GM19395 (cell line): ENCODE results near the gene RAB30.
A peak's percentile ranks its signal among the peaks of the same experiment; 100 is the strongest.

Source experiments
- ATAC-seq: cut with Tn5 transposase; IDR thresholded peaks from one replicate; pipeline ENCODE4 v1.9.1; 2021; ENCODE audit warnings: mild to moderate bottlenecking, moderate library complexity; ENCODE audit not compliant: unreplicated experiment

RAB30 gene

GRCh38 chr11:83070731-83071566 lies 748 bp downstream of the RAB30 start:
- ATAC-seq, result no peak

GRCh38 chr11:83070044-83070701 lies 1.5 kb downstream of the RAB30 start:
- no peak for ATAC-seq

- ATAC-seq, result no peak
These were observed 2.2 kb downstream of the RAB30 start for GRCh38 chr11:83069441-83070043.

- ATAC-seq, result no peak
These were observed 3.1 kb downstream of the RAB30 start for GRCh38 chr11:83068568-83068967.

GRCh38 chr11:83064011-83064410 lies 7.7 kb downstream of the RAB30 start:
- no peak for ATAC-seq

- ATAC-seq, result peak; percentile 71
These were observed 8.5 kb downstream of the RAB30 start for GRCh38 chr11:83063073-83063754.

GRCh38 chr11:83061883-83062282 lies 9.8 kb downstream of the RAB30 start:
- peak; percentile 78 for ATAC-seq

- ATAC-seq, result no peak
These were observed 10.7 kb downstream of the RAB30 start for GRCh38 chr11:83060965-83061364.

- ATAC-seq, result no peak
These were observed 14.0 kb downstream of the RAB30 start for GRCh38 chr11:83057721-83058120.

GRCh38 chr11:83056611-83057010 lies 15.1 kb downstream of the RAB30 start:
- ATAC-seq, result no peak

GRCh38 chr11:83056204-83056603 lies 15.5 kb downstream of the RAB30 start:
- ATAC-seq, result no peak

- ATAC-seq, result peak; percentile 72
These were observed 16.8 kb downstream of the RAB30 start for GRCh38 chr11:83054904-83055380.

GRCh38 chr11:83054001-83054400 lies 17.7 kb downstream of the RAB30 start:
- peak; percentile 80 for ATAC-seq

- no peak for ATAC-seq
These were observed 19.7 kb downstream of the RAB30 start for GRCh38 chr11:83051760-83052671.

- no peak for ATAC-seq
These were observed 24.0 kb downstream of the RAB30 start for GRCh38 chr11:83047515-83048225.

- ATAC-seq, result no peak
These were observed 25.0 kb downstream of the RAB30 start for GRCh38 chr11:83046621-83047172.

GRCh38 chr11:83044958-83045712 lies 26.6 kb downstream of the RAB30 start:
- no peak for ATAC-seq

GRCh38 chr11:83042964-83043711 lies 28.6 kb downstream of the RAB30 start:
- no peak for ATAC-seq
